HG03095 (cell line): ENCODE data around the gene STPG1.

Source experiments
- ATAC-seq: cut with Tn5 transposase; IDR thresholded peaks from one replicate; pipeline ENCODE4 v1.9.1; 2021; ENCODE audit warnings: moderate library complexity; ENCODE audit not compliant: unreplicated experiment

Gene STPG1

DNA sequence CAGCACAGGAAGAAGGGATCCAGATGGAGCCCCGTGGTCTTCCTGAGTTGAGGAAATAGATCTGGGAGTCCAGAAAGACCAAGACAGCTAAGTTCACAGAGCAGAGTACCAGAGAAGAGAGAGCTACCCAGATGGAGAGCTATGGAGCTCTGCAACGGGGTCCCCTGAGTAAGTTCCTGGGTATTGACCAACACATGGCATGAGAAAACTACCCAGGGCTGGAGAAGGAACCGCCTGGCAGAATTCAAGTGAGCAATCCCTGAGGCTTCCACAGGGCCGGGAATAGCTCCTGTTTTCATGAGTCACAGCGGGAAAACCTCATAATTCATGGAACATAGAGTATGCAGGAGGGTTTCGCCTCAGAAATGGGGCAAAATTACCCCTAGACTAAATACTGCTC, 19.7 kb downstream of the STPG1 start:
- ATAC-seq = no peak

DNA sequence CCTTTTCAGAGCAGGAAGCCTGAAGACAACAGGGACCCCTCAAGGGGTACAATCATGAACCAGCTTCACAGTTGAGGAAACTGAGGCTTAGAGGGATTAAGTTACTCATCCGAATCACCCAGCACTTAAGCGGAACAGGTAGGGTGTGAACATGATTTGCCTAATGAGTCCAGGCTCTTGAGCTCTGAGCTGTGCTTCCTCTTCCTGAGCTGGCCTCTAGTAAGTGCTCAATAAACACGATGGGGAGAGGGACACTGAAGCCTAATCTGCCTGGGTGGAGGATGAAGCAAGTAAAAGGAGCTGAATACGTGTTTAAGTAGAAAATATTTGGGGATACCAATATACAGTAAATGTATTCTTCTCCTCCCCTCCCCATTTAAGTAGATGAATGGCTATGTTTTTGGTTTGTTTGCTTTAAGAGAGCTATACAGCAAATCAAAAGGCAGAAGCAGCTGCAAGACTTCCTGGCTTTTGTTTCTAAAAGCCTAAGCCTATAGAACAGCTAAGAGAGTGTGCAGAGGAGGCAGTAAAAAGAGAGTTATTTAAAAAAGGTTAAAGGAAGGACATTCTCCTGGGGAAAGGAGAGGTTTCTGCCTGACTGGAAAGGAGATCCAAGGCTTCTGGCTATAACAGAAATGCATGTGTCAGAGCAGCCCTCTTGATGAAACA, 20.5 kb downstream of the STPG1 start:
- no peak for ATAC-seq

DNA sequence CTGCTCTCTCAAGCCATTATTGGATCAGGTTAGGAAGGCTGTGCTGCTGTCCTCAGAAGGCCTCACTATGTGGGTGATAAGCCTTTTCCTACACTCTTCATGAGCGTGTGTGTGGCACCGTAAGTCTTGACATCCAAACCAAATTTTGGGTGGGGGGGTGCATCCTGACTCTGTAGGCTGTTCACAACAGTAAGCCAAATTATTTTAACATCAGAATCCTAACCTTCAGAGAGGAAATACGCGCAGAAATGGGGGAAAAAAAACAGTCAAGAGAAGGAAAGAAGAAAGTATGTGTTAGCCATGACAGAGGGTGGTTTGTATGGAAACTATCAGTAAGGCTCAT, 21.0 kb downstream of the STPG1 start:
- no peak for ATAC-seq

DNA sequence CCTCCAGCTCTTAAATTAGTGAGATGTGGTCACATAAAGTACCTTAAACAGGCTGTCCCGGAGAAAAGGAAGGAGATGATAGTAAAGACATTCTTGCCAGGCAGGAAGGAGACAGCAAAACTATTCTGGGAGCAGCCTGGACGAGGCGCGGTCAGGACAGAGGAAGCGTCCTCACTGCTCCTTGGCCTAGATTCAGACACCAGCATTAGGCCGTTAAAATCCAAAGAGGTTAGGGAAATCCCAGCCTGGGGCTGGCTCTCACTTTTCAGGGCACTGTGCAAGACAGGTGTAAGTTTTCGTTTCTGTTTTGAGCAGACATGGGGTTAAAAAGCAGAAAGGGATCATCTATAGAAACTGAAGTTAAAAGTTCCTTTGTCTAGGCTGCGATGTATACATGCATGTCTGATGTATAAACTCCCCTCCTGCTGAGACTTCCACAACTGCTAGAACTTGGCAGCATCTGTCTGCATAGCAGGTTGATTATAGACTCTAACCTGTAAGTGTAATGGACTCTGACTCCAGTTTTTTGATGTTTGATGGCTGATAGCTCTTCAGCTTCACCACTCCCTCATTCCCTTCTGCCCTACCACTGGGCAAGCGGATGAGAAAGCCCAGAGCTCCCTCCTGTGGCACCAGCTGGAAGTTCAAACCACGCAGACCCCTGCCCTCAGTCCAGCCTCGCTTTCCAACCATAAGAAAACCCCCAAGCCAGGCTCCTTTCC, 21.5 kb downstream of the STPG1 start:
- peak; percentile 66 for ATAC-seq

DNA sequence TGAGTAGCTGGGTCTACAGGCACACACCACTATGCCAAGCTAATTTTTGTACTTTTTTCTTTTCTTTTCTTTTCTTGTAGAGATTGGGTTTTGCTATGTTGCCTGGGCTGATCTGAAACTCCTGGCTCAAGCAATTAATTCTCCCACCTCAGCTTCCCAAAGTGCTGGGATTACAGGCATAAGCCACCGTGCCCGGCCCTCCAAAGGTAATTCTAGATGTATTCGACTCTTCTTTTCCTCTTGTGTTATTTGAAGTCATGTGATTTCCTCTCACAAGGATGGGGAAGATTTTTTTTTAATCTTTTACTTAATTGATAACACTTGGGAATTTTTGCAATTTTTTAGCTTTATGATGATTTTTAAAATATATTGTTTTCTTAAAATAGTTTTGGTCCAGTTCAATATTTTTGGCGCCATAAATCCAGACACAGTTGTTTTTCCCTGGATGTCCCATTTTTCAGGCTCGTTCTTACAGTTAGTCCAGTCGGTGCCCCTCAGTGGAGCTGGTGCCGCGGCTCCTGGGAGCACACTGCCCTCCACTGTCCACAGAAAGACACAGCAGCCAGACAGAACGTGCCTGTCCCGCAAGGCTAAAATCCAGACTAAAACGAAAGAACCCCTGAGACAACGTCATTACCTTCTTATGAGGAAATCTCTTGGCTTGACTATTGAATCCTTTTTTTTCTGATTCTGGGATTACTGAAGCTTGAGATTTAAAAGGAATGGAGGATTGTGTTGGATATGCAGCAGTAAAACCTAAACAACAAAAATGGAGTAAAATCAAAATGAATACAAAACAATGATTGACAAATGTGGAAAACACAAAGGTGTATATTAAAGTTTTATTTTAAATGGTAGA, 22.4 kb downstream of the STPG1 start:
- ATAC-seq = no peak

DNA sequence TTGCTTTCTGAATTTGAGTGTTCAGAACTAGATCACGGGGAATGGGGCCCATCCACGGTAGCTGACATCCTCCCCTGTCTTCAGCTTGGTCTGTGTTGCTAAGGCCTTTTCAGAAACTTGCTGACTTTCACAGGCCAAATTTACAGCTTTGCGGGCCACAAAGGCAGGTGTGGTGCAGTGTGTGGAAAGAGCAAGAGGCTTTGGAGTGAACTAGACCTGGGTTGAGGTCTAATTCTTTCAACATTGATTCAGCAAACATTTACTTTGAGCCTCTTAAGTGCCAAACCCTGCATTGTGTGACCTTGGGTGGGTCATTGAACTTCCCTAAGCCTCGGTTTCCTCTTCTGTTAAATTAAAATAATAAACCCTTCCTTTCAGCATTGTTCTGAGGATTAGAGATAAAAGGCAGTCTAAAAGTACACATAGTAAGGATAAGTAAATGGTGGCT, 24.3 kb downstream of the STPG1 start:
- ATAC-seq = no peak

DNA sequence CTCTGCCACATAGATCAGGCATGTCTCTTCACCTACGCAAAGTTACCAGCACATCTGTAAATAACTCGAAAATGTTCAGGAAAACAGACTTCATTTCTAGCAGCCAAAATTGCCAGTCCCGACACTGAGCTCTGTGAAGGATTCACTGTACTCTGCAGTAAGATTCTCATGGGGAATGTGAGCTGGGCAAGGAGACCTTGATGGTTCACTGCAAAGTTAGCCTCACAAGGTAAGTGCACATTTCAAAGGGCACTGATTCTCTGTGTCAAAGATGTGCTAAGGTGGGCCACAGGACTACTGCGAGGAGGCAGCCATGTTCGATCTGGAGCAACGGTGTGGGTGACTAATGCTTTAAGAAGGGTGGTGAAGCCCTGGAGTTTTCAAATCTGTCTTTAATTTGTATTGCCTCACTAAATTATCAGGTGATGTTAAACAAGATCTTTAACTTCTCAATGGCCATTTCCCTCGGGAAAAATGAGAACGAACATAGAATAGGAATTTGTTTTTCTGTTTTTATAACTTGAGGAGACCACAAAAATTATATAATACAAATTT, 25.2 kb downstream of the STPG1 start:
- no peak for ATAC-seq

DNA sequence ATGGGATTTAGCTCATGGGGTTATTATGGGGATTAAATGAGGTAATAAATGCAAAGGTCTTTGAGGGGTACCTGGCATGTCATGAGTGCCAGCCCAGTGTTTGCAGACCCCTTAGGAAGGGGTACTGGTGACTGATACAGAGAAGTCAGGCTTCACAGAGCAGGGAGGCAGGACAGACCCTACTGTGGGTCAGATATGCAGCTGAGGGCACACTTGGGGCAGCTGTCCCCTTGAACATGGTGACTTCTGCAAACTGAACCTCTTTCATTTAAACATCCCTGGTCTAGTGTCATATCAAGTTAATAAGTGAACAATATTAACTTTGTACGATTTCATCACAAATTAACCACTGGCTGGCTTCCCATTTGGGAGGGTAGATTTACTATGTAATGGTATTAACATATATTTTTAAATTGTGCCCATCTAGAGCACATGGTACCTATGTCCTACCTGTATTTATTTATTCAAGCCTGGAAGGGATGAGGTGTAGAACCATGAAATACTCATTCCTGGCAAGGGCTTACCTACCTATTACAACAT, 25.9 kb downstream of the STPG1 start:
- no peak for ATAC-seq

DNA sequence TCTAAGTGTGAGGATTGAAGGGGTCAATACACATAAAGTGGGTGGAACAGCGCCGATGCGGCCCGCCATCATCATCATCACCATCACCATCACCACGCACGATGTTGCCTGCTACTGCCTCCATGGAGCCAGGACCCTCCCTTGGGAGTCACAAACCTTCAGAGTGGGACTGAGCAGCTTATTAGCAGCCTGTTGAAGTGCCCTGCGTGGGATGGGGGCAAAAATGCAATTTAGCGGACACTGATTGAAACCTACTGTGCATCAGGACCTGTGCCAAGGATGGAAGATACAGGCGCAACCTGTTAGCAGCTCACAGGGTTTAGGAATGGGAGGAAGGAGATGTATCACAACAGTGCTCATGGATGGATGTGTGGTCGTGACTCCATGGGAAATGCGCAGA, 26.7 kb downstream of the STPG1 start:
- ATAC-seq = no peak

DNA sequence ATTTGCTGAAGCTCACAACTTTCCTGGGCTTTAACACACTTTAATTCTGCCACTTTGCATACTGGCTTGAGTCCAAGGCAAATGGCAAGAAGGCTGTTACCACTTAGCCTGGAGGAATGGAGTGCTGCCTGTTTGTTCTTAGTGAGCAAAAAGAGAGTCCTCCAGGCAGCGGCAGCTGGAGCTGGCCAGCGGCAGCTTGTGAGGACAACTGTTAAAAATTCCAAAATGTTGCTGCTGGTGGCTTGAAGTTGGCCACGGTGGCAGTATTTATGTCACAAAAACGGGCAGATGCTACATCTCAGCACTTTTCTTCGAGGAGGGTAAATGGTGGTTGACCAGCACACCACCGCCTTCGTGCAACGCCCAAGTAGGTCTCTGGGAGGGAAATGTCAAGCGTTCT, 27.3 kb downstream of the STPG1 start:
- ATAC-seq = no peak

DNA sequence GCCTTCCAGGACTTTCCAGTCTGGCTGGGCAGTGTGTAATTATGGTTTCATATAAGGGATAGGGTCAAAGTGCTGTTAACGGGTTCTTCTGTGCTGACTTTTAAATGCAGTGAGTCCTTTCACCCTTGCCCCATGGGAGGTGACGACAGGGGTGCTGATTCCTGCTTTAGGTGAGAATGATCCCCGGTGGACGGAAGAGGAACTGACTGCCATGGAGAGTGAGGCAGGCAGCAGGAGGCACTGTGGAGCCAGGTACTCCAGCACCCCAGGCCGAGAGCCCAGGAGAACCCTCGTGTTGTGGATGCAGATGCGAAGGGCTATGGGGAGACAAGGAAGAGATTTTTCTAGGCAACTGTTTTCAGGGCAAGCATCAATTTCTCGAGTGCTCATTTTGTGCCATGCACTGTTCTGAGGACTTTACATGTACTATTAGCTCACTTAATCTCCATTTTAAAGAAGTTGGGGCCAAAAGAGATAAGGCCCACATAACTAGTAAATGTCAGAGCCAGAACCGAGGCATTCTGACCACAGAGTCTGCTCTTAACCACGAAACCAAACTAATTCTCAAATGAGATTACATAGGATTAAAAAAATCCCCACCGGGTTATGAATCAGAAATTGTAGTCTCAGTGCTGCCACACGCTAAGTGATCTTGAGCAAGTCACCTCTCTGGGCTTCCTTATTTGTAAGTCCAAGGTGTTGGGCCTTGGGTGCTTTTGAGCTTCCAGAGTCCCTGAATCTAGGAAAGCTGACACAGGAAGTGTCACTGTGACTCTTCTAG, 28.2 kb downstream of the STPG1 start:
- no peak for ATAC-seq

DNA sequence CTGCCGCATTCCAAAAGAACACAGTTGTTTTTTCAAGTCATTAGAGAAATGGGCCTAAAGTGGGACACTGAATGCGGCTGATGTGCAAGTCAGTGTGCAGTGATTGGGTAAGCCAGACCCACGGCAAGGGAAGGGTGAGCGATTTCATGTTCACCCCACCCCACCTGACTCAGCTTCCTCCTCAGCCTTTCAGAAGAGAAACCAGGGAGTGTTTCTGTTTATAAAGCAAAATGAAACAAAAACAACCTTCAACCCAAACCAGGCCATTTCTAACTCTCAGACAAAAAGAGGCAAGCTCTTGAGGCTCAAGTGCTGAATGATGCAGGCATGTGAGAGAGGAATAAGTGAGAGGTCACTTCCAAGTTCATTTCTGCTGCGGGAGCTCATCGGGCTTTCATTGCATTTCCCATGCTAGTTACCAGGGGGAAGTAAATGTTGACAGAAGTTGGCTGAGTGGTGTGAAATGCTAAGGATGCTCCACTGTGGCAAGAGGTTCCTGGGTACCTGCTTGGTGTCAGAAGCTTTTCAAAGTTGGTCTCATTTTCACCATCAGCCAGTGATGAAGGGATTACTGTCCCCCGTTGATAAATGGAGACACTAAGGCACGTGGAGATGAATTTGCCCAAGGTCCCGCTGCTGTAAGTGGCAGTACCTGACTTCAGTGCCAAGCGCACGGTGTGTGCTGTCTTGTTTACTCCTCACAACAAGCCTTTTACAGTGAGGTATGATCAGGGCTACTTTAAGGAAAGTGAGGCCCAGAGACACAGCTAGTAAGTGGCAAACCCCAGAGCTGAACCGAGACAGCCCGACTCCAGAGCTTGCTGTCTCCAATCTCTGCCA, 29.1 kb downstream of the STPG1 start:
- no peak for ATAC-seq

DNA sequence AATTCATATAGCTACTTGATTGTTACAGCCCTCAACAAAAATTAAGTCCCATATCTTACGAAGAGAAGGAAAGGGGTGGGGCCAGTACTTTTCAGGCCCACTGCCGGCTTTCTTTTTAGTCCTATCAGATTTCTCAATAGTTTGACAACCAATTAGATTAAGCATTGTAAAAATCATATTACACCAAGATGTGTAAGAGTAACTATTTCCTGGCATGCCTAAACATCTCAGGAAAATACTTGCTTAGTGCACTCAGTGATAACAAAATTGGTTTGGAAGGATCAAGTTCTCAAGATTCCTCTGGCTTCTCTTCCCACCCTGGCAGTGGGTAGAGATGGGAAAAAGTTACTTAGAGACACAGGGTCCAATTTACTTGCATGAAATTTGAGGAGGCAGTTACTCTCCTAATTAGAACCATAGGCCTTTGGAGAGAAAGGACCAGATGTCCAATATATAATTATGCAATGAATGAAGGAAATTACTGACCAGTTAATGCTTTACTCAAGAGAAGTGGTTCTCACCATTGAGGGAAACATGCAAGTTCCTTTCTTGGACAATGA, 30.1 kb downstream of the STPG1 start:
- ATAC-seq = no peak

DNA sequence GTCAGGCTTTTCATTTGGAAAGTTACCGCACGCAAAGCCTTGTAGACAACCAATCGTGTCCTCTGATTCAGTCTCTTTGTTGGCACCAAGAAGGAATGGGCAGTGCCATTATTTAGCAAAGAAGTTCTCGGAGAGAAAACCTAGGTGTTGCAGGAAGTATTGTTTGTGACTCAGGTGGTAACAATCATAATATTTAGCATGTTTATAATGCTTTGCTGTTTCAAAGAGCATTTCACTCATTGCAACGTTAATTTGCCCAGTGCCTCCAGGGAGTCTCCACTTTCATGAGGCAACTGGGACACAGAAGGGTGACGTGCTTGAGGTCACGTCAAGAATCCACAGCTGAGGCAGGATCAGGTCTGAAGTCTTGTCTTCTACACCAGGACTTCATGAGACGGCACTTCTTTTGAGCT, 31.4 kb downstream of the STPG1 start:
- ATAC-seq = no peak

DNA sequence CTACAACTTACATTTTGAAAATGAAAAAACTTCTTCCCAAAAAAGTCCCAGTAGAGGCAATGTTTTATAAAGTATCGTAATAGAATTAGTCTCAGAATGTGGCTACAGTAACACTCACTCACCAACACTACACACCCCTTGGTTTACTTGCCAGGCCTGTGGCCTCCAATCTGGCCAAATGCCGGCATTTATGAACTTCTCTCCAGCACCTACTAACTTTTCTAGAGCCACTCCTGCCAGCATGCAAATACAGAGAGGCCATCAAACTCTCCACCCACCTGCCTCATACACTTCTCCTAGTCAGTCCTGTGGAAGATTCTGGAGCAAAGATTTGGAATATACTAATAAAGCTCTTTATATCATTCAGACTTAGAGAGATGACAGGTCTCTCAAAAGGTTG, 32.3 kb downstream of the STPG1 start:
- no peak for ATAC-seq

DNA sequence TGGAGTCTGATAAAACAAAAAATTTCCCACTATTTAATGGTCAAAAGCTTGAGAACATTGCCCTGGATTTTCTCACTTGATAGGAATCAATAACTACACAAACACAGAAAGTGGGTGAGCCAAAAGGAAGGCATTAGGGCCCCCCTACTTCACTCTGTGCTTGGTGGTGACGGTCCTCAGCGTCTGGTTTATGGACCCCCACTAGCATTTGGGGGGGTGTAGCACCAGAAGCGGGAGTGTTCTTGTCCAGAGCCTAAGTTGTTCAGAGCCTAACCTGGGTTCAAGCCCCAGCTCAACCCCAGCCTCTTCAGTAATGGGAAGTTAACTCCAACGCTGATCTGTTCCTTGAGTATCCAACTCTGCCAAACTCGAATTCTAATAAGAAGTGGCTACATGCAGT, 33.1 kb downstream of the STPG1 start:
- no peak for ATAC-seq

DNA sequence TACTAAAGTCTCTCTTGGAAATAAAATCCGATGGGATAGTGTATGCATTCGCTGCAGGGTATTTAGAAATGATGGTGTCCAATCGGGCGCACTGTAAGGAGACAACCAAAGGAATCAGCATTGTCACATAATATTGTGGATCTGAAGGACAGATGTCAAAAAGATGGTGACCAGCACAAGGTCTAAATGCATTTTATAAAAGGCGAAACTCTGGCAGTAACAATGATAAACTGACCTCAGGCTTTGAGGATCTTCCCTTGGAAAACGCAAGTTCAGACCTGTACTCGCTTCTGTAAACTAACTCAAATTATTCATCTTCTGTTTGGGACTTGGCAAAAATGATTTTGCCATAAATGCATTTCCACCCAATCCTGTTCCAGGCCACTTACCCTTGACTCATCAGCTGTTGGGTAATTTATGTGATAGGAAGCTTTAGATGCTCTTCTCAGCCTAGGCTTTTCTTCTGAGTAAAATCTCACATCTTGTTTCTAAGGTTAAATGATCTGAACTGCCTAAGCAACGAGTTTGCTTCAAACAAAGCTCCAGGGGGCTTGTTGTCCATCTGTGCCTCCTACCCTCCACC, 33.8 kb downstream of the STPG1 start:
- no peak for ATAC-seq

DNA sequence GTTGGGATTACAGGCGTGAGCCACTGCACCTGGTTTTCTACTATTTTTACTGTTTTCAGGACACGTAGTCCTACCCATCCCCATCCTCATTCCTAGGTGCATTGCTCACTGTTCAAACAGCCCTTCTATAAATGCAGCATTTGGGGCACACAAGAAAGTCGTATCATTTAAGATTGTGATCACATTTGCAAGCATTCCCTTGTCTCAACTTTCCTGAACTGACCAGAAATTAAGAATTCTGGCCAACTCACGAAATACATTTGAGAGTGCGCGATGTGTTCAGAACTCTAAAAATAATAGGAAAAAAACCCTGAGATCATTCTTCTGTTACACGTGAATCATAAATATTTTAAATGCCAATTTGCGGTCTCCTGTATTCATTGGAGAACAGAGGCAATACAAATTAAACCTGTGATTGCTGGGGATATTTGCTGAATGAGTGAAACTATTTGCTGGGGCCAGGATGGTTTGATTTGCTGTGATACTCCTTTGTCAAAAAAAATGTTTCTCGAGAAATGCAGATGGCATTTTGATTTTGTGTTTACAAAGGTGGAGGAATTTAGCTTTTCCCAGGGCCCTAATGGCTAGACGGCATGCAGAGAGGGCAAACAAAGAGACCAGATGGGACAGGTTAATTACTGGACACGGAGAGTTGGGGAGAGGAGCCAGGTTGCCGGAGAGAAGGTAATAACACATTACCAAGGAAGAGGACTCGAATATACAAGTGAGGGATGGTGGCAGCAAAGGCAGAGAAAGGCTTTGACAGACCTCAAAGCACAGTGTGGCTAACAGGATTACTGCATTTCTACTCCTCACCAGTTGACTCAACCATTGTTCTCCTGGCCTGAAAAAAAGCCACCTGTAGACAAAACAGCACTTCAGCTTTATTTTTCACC, 38.4 kb downstream of the STPG1 start:
- ATAC-seq = no peak
